ENCODE data around the gene TNIP1.
A peak's percentile ranks its signal among the peaks of the same experiment; 100 is the strongest.

TNIP1 gene

GRCh38 chr5:151097820-151098767, 17.3 kb upstream of the TNIP1 start:
- ATAC-seq (ENCODE audit: low read depth) = no peak
- Mint-ChIP-seq H3K9me3 (no peaks in the 10 kb centered on the region), H3K4me3 (no peak overlapping the region), H3K27ac (peak overlapping the region; percentile 89), H3K27me3 (no peaks in the 10 kb centered on the region), H3K4me1 (peaks cover 44% of the 10 kb centered on the region), H3K36me3 (peaks cover 24% of the 10 kb centered on the region)
- DNase-seq (ENCODE audit: low spot score in 2 of 2) = no peak

GRCh38 chr5:151097061-151097460, 16.2 kb upstream of the TNIP1 start:
- no peak overlapping the region for H3K4me3 Mint-ChIP-seq
- peak overlapping the region; percentile 89 for H3K27ac Mint-ChIP-seq
- H3K9me3 Mint-ChIP-seq = no peaks in the 10 kb centered on the region
- peaks cover 22% of the 10 kb centered on the region for H3K36me3 Mint-ChIP-seq
- DNase-seq (ENCODE audit: low spot score in 2 of 2) (no peak), ATAC-seq (ENCODE audit: low read depth) (no peak)
- no peaks in the 10 kb centered on the region for H3K27me3 Mint-ChIP-seq
- peaks cover 44% of the 10 kb centered on the region for H3K4me1 Mint-ChIP-seq

GRCh38 chr5:151096001-151096373, 15.2 kb upstream of the TNIP1 start:
- peak overlapping the region; percentile 89 for H3K27ac Mint-ChIP-seq
- H3K27me3 Mint-ChIP-seq = no peaks in the 10 kb centered on the region
- no peak overlapping the region for H3K4me3 Mint-ChIP-seq
- ATAC-seq (ENCODE audit: low read depth) (no peak), DNase-seq (ENCODE audit: low spot score in 2 of 2) (no peak)
- peaks cover 43% of the 10 kb centered on the region for H3K4me1 Mint-ChIP-seq
- peaks cover 15% of the 10 kb centered on the region for H3K36me3 Mint-ChIP-seq
- H3K9me3 Mint-ChIP-seq = no peaks in the 10 kb centered on the region

GRCh38 chr5:151095341-151096000, 14.6 kb upstream of the TNIP1 start:
- no peaks in the 10 kb centered on the region for H3K27me3 Mint-ChIP-seq
- peaks cover 43% of the 10 kb centered on the region for H3K4me1 Mint-ChIP-seq
- ATAC-seq (ENCODE audit: low read depth) (no peak), DNase-seq (ENCODE audit: low spot score in 2 of 2) (no peak)
- H3K4me3 Mint-ChIP-seq = no peak overlapping the region
- peak overlapping the region; percentile 89 for H3K27ac Mint-ChIP-seq
- H3K9me3 Mint-ChIP-seq = no peaks in the 10 kb centered on the region
- H3K36me3 Mint-ChIP-seq = peaks cover 10% of the 10 kb centered on the region

- H3K9me3 Mint-ChIP-seq = no peaks in the 10 kb centered on the region
- peak overlapping the region; percentile 75 for H3K4me3 Mint-ChIP-seq
- peaks cover 3% of the 10 kb centered on the region for H3K36me3 Mint-ChIP-seq
- H3K4me1 Mint-ChIP-seq = peaks cover 39% of the 10 kb centered on the region
- H3K27ac Mint-ChIP-seq = peak overlapping the region; percentile 89
- ATAC-seq (ENCODE audit: low read depth) (no peak), DNase-seq (ENCODE audit: low spot score in 2 of 2) (no peak)
- no peaks in the 10 kb centered on the region for H3K27me3 Mint-ChIP-seq
These were observed 14.0 kb upstream of the TNIP1 start for GRCh38 chr5:151094852-151095245.

GRCh38 chr5:151094030-151094851, 13.4 kb upstream of the TNIP1 start:
- Mint-ChIP-seq H3K9me3 (no peaks in the 10 kb centered on the region), H3K27me3 (no peaks in the 10 kb centered on the region)

GRCh38 chr5:151093476-151093889, 12.6 kb upstream of the TNIP1 start:
- ATAC-seq (ENCODE audit: low read depth) = peak; percentile 8
- H3K4me1 Mint-ChIP-seq = peaks cover 35% of the 10 kb centered on the region
- H3K4me3 Mint-ChIP-seq = peak overlapping the region; percentile 40
- H3K36me3 Mint-ChIP-seq = no peaks in the 10 kb centered on the region
- no peaks in the 10 kb centered on the region for H3K9me3 Mint-ChIP-seq
- no peaks in the 10 kb centered on the region for H3K27me3 Mint-ChIP-seq
- no peak for DNase-seq (ENCODE audit: low spot score in 2 of 2)
- peak overlapping the region; percentile 89 for H3K27ac Mint-ChIP-seq

More at GRCh38 chr5:151094030-151094851, 13.4 kb upstream of the TNIP1 start:
- Mint-ChIP-seq H3K27ac (peak overlapping the region; percentile 89), H3K4me1 (peaks cover 39% of the 10 kb centered on the region), H3K4me3 (peak overlapping the region; percentile 75), H3K36me3 (no peaks in the 10 kb centered on the region)
- ATAC-seq (ENCODE audit: low read depth) = peak; percentile 87
- peak; percentile 41 to 57 for DNase-seq (ENCODE audit: low spot score in 2 of 2)

GRCh38 chr5:151092762-151093161, 11.9 kb upstream of the TNIP1 start:
- no peaks in the 10 kb centered on the region for H3K27me3 Mint-ChIP-seq
- no peak overlapping the region for H3K4me3 Mint-ChIP-seq
- H3K27ac Mint-ChIP-seq = no peak overlapping the region
- ATAC-seq (ENCODE audit: low read depth) = no peak
- no peaks in the 10 kb centered on the region for H3K36me3 Mint-ChIP-seq
- H3K4me1 Mint-ChIP-seq = peaks cover 31% of the 10 kb centered on the region
- no peaks in the 10 kb centered on the region for H3K9me3 Mint-ChIP-seq
- DNase-seq (ENCODE audit: low spot score in 2 of 2) = no peak

- Mint-ChIP-seq H3K36me3 (no peaks in the 10 kb centered on the region), H3K4me3 (no peak overlapping the region), H3K27me3 (no peaks in the 10 kb centered on the region), H3K27ac (peak overlapping the region; percentile 21), H3K9me3 (no peaks in the 10 kb centered on the region), H3K4me1 (peaks cover 45% of the 10 kb centered on the region)
- DNase-seq (ENCODE audit: low spot score in 2 of 2) (no peak), ATAC-seq (ENCODE audit: low read depth) (no peak)
These were observed 8.9 kb upstream of the TNIP1 start for GRCh38 chr5:151089726-151090125.

- Mint-ChIP-seq H3K9me3 (no peaks in the 10 kb centered on the region), H3K27ac (peak overlapping the region; percentile 17)
- no peak for ATAC-seq (ENCODE audit: low read depth)
These were observed 8.2 kb upstream of the TNIP1 start for GRCh38 chr5:151088986-151089385.

GRCh38 chr5:151087486-151087885, 6.7 kb upstream of the TNIP1 start:
- DNase-seq (ENCODE audit: low spot score in 2 of 2) = no peak
- H3K27ac Mint-ChIP-seq = peak overlapping the region; percentile 89
- H3K4me1 Mint-ChIP-seq = peaks cover 49% of the 10 kb centered on the region

More at GRCh38 chr5:151088986-151089385, 8.2 kb upstream of the TNIP1 start:
- no peak overlapping the region for H3K4me3 Mint-ChIP-seq
- no peaks in the 10 kb centered on the region for H3K27me3 Mint-ChIP-seq
- H3K4me1 Mint-ChIP-seq = peaks cover 46% of the 10 kb centered on the region
- H3K36me3 Mint-ChIP-seq = no peaks in the 10 kb centered on the region
- DNase-seq (ENCODE audit: low spot score in 2 of 2) = no peak

GRCh38 chr5:151086905-151087360, 6.1 kb upstream of the TNIP1 start:
- DNase-seq (ENCODE audit: low spot score in 2 of 2) = peak; percentile 53 to 56
- H3K36me3 Mint-ChIP-seq = no peaks in the 10 kb centered on the region
- H3K27me3 Mint-ChIP-seq = no peaks in the 10 kb centered on the region
- peak; percentile 89 for ATAC-seq (ENCODE audit: low read depth)
- peak overlapping the region; percentile 89 for H3K27ac Mint-ChIP-seq
- H3K4me1 Mint-ChIP-seq = peaks cover 51% of the 10 kb centered on the region
- peak overlapping the region; percentile 79 for H3K4me3 Mint-ChIP-seq
- no peaks in the 10 kb centered on the region for H3K9me3 Mint-ChIP-seq

More at GRCh38 chr5:151087486-151087885, 6.7 kb upstream of the TNIP1 start:
- Mint-ChIP-seq H3K36me3 (no peaks in the 10 kb centered on the region), H3K27me3 (no peaks in the 10 kb centered on the region), H3K4me3 (no peak overlapping the region), H3K9me3 (no peaks in the 10 kb centered on the region)
- ATAC-seq (ENCODE audit: low read depth) = peak; percentile 2

- peaks cover 49% of the 10 kb centered on the region for H3K4me1 Mint-ChIP-seq
- peak overlapping the region; percentile 89 for H3K27ac Mint-ChIP-seq
- ATAC-seq (ENCODE audit: low read depth) = no peak
- H3K9me3 Mint-ChIP-seq = no peaks in the 10 kb centered on the region
- DNase-seq (ENCODE audit: low spot score in 2 of 2) = no peak
- peak overlapping the region; percentile 79 for H3K4me3 Mint-ChIP-seq
- H3K27me3 Mint-ChIP-seq = no peaks in the 10 kb centered on the region
- no peaks in the 10 kb centered on the region for H3K36me3 Mint-ChIP-seq
These were observed 5.5 kb upstream of the TNIP1 start for GRCh38 chr5:151086192-151086869.
